Testis (tissue), 2 donors: ENCODE results near the gene CDH13.

Experiments used
- CTCF ChIP-seq, 3 experiments: fragments of 450-650 bp in 2 of 3; fragments of 200-600 bp in 1 of 3; sonication (generic) in 1 of 3; IDR thresholded peaks; one replicate each; pipeline ENCODE4 v1.5.1; 2016 to 2019; ENCODE audit warnings: antibody characterized with exemption in 3 of 3, mild to moderate bottlenecking in 2 of 3, moderate library complexity in 1 of 3
- POLR2A ChIP-seq: fragments of 450-650 bp; IDR thresholded peaks from one replicate; pipeline ENCODE4 v1.6.1; 2017; ENCODE audit warnings: antibody characterized with exemption, mild to moderate bottlenecking, moderate library complexity

- TF ChIP-seq CTCF (IDR thresholded peaks at IDR 0.05): no peak
- TF ChIP-seq POLR2A: no peak
Observed at GRCh38 chr16:83630979-83631378, 1004.2 kb downstream of the CDH13 start.
